ENCODE data around the gene SLC43A2.

DNA sequence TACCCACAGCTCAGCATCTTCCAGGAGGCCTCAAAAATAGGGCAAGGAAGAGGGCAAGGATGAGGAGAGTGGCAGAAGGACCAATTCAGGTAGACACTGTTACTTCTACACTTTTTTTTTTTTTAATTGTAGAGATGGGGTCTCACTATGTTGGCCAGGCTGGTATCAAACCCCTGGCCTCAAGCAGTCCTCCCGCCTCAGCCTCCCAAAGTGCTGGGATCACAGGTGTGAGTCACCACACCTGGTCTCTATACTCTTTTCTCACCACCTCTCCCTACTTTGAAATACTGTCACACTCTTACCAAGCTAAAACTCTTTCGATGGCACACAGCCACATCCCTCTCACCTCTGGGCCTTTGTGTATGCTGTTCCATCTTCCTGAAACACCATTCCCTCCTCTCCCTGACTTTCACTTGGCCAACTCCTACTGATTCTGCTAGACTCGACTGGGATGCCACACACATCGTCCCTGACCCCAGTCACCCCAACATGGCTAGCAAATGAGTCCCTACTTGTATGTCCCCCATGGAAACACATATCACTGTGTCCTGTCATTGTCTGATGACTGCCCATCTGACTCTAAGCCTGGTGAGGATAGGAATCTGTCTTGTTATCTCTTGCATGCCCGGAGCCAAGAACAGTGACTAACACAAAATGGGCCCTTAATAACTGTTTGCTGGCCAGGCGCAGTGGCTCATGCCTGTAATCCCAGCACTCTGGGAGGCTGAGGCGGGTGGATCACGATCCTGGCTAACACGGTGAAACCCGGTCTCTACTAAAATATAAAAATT lies 7.2 kb upstream of the SLC43A2 start:
- TF ChIP-seq TAF1 (conservative IDR thresholded peaks at IDR 0.05) (no peak), JUND (IDR thresholded peaks at IDR 0.05) (no peak), NR2F2 (IDR thresholded peaks at IDR 0.05) (no peak), RAD21 (IDR thresholded peaks at IDR 0.05) (no peak), YY1 (IDR thresholded peaks at IDR 0.05) (no peak), HNF4A (conservative IDR thresholded peaks at IDR 0.05) (no peak), SP1 (IDR thresholded peaks at IDR 0.05) (no peak), RXRA (IDR thresholded peaks at IDR 0.05) (no peak)
- TF ChIP-seq, protein P1, sequence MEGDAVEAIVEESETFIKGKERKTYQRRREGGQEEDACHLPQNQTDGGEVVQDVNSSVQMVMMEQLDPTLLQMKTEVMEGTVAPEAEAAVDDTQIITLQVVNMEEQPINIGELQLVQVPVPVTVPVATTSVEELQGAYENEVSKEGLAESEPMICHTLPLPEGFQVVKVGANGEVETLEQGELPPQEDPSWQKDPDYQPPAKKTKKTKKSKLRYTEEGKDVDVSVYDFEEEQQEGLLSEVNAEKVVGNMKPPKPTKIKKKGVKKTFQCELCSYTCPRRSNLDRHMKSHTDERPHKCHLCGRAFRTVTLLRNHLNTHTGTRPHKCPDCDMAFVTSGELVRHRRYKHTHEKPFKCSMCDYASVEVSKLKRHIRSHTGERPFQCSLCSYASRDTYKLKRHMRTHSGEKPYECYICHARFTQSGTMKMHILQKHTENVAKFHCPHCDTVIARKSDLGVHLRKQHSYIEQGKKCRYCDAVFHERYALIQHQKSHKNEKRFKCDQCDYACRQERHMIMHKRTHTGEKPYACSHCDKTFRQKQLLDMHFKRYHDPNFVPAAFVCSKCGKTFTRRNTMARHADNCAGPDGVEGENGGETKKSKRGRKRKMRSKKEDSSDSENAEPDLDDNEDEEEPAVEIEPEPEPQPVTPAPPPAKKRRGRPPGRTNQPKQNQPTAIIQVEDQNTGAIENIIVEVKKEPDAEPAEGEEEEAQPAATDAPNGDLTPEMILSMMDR (IDR thresholded peaks at IDR 0.05; ENCODE audit: low read depth, low read length, missing input control), result no peak
- TF ChIP-seq, protein P2, sequence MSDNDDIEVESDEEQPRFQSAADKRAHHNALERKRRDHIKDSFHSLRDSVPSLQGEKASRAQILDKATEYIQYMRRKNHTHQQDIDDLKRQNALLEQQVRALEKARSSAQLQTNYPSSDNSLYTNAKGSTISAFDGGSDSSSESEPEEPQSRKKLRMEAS (IDR thresholded peaks at IDR 0.05), result no peak
- TF ChIP-seq, protein P3, sequence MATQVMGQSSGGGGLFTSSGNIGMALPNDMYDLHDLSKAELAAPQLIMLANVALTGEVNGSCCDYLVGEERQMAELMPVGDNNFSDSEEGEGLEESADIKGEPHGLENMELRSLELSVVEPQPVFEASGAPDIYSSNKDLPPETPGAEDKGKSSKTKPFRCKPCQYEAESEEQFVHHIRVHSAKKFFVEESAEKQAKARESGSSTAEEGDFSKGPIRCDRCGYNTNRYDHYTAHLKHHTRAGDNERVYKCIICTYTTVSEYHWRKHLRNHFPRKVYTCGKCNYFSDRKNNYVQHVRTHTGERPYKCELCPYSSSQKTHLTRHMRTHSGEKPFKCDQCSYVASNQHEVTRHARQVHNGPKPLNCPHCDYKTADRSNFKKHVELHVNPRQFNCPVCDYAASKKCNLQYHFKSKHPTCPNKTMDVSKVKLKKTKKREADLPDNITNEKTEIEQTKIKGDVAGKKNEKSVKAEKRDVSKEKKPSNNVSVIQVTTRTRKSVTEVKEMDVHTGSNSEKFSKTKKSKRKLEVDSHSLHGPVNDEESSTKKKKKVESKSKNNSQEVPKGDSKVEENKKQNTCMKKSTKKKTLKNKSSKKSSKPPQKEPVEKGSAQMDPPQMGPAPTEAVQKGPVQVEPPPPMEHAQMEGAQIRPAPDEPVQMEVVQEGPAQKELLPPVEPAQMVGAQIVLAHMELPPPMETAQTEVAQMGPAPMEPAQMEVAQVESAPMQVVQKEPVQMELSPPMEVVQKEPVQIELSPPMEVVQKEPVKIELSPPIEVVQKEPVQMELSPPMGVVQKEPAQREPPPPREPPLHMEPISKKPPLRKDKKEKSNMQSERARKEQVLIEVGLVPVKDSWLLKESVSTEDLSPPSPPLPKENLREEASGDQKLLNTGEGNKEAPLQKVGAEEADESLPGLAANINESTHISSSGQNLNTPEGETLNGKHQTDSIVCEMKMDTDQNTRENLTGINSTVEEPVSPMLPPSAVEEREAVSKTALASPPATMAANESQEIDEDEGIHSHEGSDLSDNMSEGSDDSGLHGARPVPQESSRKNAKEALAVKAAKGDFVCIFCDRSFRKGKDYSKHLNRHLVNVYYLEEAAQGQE (IDR thresholded peaks at IDR 0.05), result no peak
- TF ChIP-seq, protein P4, sequence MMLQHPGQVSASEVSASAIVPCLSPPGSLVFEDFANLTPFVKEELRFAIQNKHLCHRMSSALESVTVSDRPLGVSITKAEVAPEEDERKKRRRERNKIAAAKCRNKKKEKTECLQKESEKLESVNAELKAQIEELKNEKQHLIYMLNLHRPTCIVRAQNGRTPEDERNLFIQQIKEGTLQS (IDR thresholded peaks at IDR 0.05), result no peak
- TF ChIP-seq, protein P5, sequence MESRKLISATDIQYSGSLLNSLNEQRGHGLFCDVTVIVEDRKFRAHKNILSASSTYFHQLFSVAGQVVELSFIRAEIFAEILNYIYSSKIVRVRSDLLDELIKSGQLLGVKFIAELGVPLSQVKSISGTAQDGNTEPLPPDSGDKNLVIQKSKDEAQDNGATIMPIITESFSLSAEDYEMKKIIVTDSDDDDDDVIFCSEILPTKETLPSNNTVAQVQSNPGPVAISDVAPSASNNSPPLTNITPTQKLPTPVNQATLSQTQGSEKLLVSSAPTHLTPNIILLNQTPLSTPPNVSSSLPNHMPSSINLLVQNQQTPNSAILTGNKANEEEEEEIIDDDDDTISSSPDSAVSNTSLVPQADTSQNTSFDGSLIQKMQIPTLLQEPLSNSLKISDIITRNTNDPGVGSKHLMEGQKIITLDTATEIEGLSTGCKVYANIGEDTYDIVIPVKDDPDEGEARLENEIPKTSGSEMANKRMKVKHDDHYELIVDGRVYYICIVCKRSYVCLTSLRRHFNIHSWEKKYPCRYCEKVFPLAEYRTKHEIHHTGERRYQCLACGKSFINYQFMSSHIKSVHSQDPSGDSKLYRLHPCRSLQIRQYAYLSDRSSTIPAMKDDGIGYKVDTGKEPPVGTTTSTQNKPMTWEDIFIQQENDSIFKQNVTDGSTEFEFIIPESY (IDR thresholded peaks at IDR 0.05), result no peak

Data from liver (tissue), 3 donors.